Smooth muscle cell (in vitro differentiated cells): ENCODE data around the gene USP2. TPM values are rescaled to one million over a fixed set of nuclear protein-coding genes. Genes with fewer than 3 reads are reported as not detected.

Experiments
- DNase-seq: peaks from one replicate; lab custom pipeline; 2025; ENCODE audit not compliant: unreplicated experiment; lab: John Stamatoyannopoulos, UW
- H2AFZ ChIP-seq: fragments of 200-600 bp; sonication (generic); 2 replicates; pipeline ENCODE4 v1.6.0; 2016; ENCODE audit warnings: antibody characterized with exemption, low read depth, mild to moderate bottlenecking
- H3F3A ChIP-seq: fragments of 200-600 bp; sonication (generic); 2 replicates; pipeline ENCODE4 v1.6.0; 2017; ENCODE audit warnings: antibody characterized with exemption, low read depth
- H3K27ac ChIP-seq: fragments of 200-600 bp; sonication (generic); 2 replicates; pipeline ENCODE4 v1.5.1; 2016; ENCODE audit warnings: low read depth, mild to moderate bottlenecking
- H3K27me3 ChIP-seq: fragments of 200-600 bp; sonication (generic); 2 replicates; pipeline ENCODE4 v1.6.1; 2016; ENCODE audit warnings: low read depth, mild to moderate bottlenecking
- H3K36me3 ChIP-seq: fragments of 200-600 bp; sonication (generic); 2 replicates; pipeline ENCODE4 v1.5.1; 2016; ENCODE audit warnings: low read depth
- H3K4me1 ChIP-seq: fragments of 200-600 bp; sonication (generic); 2 replicates; pipeline ENCODE4 v1.5.1; 2016; ENCODE audit warnings: low read depth
- H3K4me2 ChIP-seq: fragments of 200-600 bp; sonication (generic); 2 replicates; pipeline ENCODE4 v1.6.0; 2016; ENCODE audit warnings: mild to moderate bottlenecking
- H3K4me3 ChIP-seq: fragments of 200-600 bp; sonication (generic); 2 replicates; pipeline ENCODE4 v1.5.1; 2016; ENCODE audit warnings: mild to moderate bottlenecking
- H3K79me2 ChIP-seq: fragments of 200-600 bp; sonication (generic); 2 replicates; pipeline ENCODE4 v1.6.0; 2016; ENCODE audit warnings: low read depth, mild to moderate bottlenecking
- H3K9ac ChIP-seq: fragments of 200-600 bp; sonication (generic); 2 replicates; pipeline ENCODE4 v1.6.0; 2016; ENCODE audit warnings: low read depth
- H3K9me3 ChIP-seq: fragments of 200-600 bp; sonication (generic); replicated peaks from 2 replicates; pipeline ENCODE4 v1.5.1; 2016; ENCODE audit warnings: low read depth
- H4K20me1 ChIP-seq: fragments of 200-600 bp; sonication (generic); 2 replicates; pipeline ENCODE4 v1.6.0; 2016; ENCODE audit warnings: low read depth
- CTCF ChIP-seq: fragments of 200-600 bp; sonication (generic); IDR thresholded peaks from 2 replicates; pipeline ENCODE4 v1.5.1; 2017; ENCODE audit warnings: borderline replicate concordance, mild to moderate bottlenecking, antibody characterized with exemption; ENCODE audit not compliant: insufficient read depth, poor library complexity, severe bottlenecking
- WGBS: methylation state at CpG from one replicate; pipeline ENCODE4 v1.1.7; 2016; ENCODE audit warnings: low lambda C conversion rate; 5-methylcytosine and 5-hydroxymethylcytosine counted together
- polyA plus RNA-seq: library from polyadenylated mRNA; unstranded; fragments of >200 nt; fragmentation: Nextera tagmentation; extraction: Ambion mirVana; gene quantifications from 2 replicates; pipeline ENCODE4 v1.2.1, GENCODE V29; 2016
- total RNA-seq: library from RNA; depleted of rRNA; stranded (reverse); fragments of >200 nt; gene quantifications from 2 replicates; pipeline ENCODE4 v1.2.3, GENCODE V29; 2014

Gene USP2
- total and polyA plus RNA-seq, 2 experiments from 2014 or later, result 0.25 to 1.4 TPM

DNA sequence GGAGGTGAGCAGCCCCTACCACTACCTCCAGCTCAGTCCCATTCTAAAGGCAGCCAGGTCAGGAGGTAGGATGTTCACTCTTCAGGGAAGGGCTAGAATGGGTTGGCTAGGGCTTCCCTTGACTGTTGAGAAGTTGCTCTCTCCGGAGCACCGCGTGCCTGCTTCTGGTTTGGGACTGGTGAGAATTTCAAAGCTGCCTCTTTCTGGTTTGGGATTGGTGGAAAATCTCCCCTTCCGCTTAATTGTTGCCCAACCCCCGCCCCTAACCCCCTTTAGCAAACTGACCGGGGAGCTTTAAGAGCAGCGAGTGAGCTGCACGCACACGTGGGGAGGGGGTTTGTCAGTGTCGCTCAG is 686 bp downstream of the USP2 start:
- Histone ChIP-seq H3K4me1 (peaks cover 41% of the 10 kb centered on the region), H3K4me2 (peak overlapping the region; percentile 93), H3K36me3 (no peaks in the 10 kb centered on the region), H3K9ac (peak overlapping the region; percentile 65), H3K27me3 (peaks cover 7% of the 10 kb centered on the region), H3K27ac (no peak overlapping the region), H3K79me2 (no peaks in the 10 kb centered on the region), H4K20me1 (no peaks in the 10 kb centered on the region), H3K9me3 (no peaks in the 10 kb centered on the region), H3F3A (no peaks in the 10 kb centered on the region), H3K4me3 (peak overlapping the region; percentile 60), H2AFZ (peak overlapping the region; percentile 85)
- WGBS, result 5% methylated on average over 10 of the region's 10 CpGs
- TF ChIP-seq CTCF, result no peak
- DNase-seq, result no peak

- Histone ChIP-seq H3K27me3 (peaks cover 7% of the 10 kb centered on the region), H3K36me3 (no peaks in the 10 kb centered on the region), H3K4me2 (peak overlapping the region; percentile 93), H3K9ac (peak overlapping the region; percentile 65), H3K27ac (no peak overlapping the region), H3F3A (no peaks in the 10 kb centered on the region), H4K20me1 (no peaks in the 10 kb centered on the region), H3K4me3 (peak overlapping the region; percentile 60), H2AFZ (no peak overlapping the region), H3K4me1 (peaks cover 43% of the 10 kb centered on the region), H3K9me3 (no peaks in the 10 kb centered on the region), H3K79me2 (no peaks in the 10 kb centered on the region)
- DNase-seq, result no peak
- 74% methylated on average over 13 of the region's 13 CpGs for WGBS
- no peak for TF ChIP-seq CTCF
Measured at GRCh38 chr11:119380160-119380826, 1.2 kb downstream of the USP2 start.

GRCh38 chr11:119378851-119379465 is 2.5 kb downstream of the USP2 start:
- H4K20me1 ChIP-seq, result no peaks in the 10 kb centered on the region
- no peak overlapping the region for H3K9ac ChIP-seq
- H2AFZ ChIP-seq, result no peak overlapping the region
- 47% methylated on average over 10 of the region's 10 CpGs for WGBS
- DNase-seq, result no peak
- H3K79me2 ChIP-seq, result no peaks in the 10 kb centered on the region
- peaks cover 7% of the 10 kb centered on the region for H3K27me3 ChIP-seq
- H3K4me1 ChIP-seq, result peaks cover 51% of the 10 kb centered on the region
- TF ChIP-seq CTCF, result no peak
- no peaks in the 10 kb centered on the region for H3F3A ChIP-seq
- no peak overlapping the region for H3K4me3 ChIP-seq
- no peak overlapping the region for H3K4me2 ChIP-seq
- H3K9me3 ChIP-seq, result no peaks in the 10 kb centered on the region
- no peak overlapping the region for H3K27ac ChIP-seq
- no peaks in the 10 kb centered on the region for H3K36me3 ChIP-seq
